GM18951 (cell line): ENCODE measurements around the gene MDC1.

Source experiments
- POLR2A ChIP-seq: IDR thresholded peaks from 4 replicates; pipeline ENCODE4 v1.6.1; 2011; ENCODE audit warnings: mild to moderate bottlenecking; ENCODE audit not compliant: insufficient read length, insufficient read depth; ENCODE audit errors: extremely low read depth
- in situ Hi-C: fragments of 300-500 bp; cut with MboI; formaldehyde crosslinking; loops from one replicate; pipeline ENCODE4 v1.12.0; 2022; ENCODE audit warnings: low sequenced_read_pairs, mixed read lengths, inconsistent platforms; ENCODE audit not compliant: unreplicated experiment

Gene MDC1

GRCh38 chr6:30754631-30755030 lies 37.5 kb upstream of the MDC1 start:
- in situ Hi-C loops = no loop called here
- no peak for TF ChIP-seq POLR2A

- in situ Hi-C loops = no loop called here
- no peak for TF ChIP-seq POLR2A
These were observed 35.3 kb upstream of the MDC1 start for GRCh38 chr6:30752157-30752927.

- in situ Hi-C loops = no loop called here
- no peak for TF ChIP-seq POLR2A
These were observed 33.2 kb upstream of the MDC1 start for GRCh38 chr6:30750379-30750668.

- in situ Hi-C loops = loop anchor here (10.0 kb wide), 1 partner anchor 65 kb away; no protein-coding TSS in a partner anchor
- no peak for TF ChIP-seq POLR2A
These were observed 32.7 kb upstream of the MDC1 start for GRCh38 chr6:30749554-30750378.

- no peak for TF ChIP-seq POLR2A
- in situ Hi-C loops = loop anchor here (10.0 kb wide), 1 partner anchor 66 kb away; no protein-coding TSS in a partner anchor
These were observed 31.9 kb upstream of the MDC1 start for GRCh38 chr6:30748851-30749540.

- TF ChIP-seq POLR2A = no peak
- in situ Hi-C loops = loop anchor here (10.0 kb wide), 1 partner anchor 67 kb away; no protein-coding TSS in a partner anchor
These were observed 31.1 kb upstream of the MDC1 start for GRCh38 chr6:30747902-30748769.

GRCh38 chr6:30747300-30747687 lies 30.2 kb upstream of the MDC1 start:
- in situ Hi-C loops = loop anchor here (10.0 kb wide), 1 partner anchor 68 kb away; no protein-coding TSS in a partner anchor
- TF ChIP-seq POLR2A = no peak

- in situ Hi-C loops = loop anchor here (10.0 kb wide), 1 partner anchor 71 kb away; no protein-coding TSS in a partner anchor
- peak; percentile 100 for TF ChIP-seq POLR2A
These were observed 27.1 kb upstream of the MDC1 start, which contains the start of gene IER3 for GRCh38 chr6:30744054-30744805. Gene IER3 (minus strand): TSS chr6:30744547. CDS start chr6:30744518, 29 bp downstream.

- in situ Hi-C loops = loop anchor here (10.0 kb wide), 1 partner anchor 71 kb away; no protein-coding TSS in a partner anchor
- no peak for TF ChIP-seq POLR2A
These were observed 26.3 kb upstream of the MDC1 start for GRCh38 chr6:30743099-30744053.

- TF ChIP-seq POLR2A = peak; percentile 73
- in situ Hi-C loops = loop anchor here (10.0 kb wide), 1 partner anchor 72 kb away; no protein-coding TSS in a partner anchor
These were observed 25.4 kb upstream of the MDC1 start, which contains the start of gene FLOT1 for GRCh38 chr6:30742316-30743098. Gene FLOT1 (minus strand): TSS chr6:30742687. CDS start chr6:30742189, 498 bp downstream.
